ENCODE results near the gene LIMK1.
"Not testable (repeated sequence)": the region's sequence is repeated elsewhere in the genome, so short reads cannot be mapped to it uniquely, and the experiment has no call there.

Gene LIMK1

DNA sequence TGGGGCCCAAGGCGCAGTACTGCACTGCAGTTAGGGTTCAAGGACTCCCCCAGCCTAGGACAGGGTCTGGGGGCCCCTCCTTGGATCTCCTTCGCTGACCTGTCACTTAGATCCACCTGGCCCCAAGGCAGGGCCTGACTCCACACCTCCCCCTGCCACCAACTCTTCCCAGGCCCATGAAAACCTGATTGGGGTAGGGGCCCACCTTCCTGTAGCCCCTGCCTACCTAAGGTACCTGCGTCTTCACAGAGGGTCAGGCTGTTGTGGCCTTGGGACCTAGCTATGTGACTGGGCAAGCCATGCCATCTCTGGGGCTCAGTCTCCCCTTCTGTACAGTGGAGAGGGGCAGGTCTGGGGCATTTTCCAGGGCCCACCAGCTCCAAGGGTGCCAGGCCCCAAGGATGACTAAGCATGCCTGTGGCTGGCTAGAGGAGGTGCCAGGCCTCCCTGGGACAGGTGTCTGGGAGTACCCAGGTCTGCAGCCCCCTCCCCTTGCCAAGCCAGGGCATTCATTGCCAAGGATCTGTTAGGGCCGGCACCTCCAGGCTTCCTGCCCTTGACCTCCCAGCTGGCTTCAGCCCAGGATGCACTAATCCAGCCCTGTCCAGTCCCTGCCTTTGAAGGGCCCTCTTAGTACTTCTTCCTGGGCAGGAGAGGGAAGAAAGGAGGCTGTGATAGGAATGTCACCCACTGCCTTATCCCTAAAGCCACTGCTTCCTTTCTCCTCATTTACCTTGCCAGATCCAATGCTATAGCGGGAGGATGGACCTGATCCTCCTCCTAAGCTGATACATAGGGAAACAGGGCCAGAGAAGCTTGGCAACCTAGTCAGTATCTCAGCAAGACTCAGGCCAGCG is 1.3 kb downstream of the LIMK1 start:
- no peak for DNase-seq

DNA sequence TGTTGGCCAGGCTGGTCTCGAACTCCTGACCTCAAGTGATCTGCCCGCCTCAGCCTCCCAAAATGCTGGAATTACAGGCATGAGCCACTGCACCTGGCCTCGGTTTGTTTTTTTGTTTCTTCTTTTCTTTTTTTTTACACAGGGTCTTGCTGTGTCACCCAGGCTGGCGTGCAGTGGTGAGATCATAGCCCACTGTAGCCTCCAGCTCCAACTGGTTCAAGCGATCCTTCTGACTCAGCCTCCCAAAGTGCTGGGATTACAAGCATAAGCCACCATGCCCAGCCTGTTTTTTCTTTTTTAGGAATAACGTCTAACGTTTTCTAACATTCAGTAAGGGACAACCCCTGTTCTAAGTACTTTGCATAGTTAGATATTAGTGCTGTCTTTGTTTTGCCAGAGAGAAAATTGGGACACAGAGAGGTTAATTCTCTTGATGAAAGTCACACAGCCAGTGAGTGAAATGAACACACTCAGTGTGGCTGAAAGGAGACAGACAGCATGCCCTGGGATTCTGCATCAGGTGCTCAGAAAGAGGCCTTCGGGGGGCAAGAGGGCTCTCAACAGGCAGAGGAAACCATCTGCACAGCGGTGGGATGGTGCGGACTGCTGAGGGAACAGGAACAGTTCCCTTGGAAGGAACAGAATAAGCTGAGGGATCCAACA is 4.3 kb downstream of the LIMK1 start:
- no peak for DNase-seq

DNA sequence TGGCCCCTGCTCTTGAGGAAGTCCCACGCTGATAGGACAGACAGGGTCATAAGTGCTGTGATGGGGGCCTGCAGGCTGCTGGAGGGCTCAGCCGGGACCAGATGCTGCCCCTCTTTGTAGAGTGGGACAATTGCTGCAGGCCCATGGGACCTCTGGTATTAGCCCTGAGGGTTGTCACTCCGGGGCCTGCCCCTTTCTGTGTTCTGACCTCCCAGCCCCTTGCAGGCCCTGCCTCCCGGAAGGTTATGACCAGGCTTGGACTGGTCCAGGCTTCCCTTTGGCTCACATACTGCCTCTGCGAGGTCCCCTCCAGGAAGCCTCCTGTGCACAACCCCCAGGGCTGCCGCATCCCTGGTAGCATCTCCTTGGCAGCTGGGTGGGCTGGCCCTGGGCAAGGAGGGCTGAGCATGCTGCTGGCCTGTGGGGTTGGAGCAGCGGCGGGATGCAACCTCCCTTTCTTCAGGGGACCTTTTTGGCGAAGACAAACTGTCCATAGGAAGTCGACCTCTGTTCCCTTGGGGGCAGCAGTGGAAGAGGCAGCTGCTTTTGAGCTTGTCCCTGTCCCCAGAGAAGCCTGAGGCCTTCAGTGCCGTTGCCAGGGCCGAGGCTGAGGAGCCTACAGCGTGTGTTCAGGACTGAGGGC is 8.8 kb downstream of the LIMK1 start:
- no peak for DNase-seq

DNA sequence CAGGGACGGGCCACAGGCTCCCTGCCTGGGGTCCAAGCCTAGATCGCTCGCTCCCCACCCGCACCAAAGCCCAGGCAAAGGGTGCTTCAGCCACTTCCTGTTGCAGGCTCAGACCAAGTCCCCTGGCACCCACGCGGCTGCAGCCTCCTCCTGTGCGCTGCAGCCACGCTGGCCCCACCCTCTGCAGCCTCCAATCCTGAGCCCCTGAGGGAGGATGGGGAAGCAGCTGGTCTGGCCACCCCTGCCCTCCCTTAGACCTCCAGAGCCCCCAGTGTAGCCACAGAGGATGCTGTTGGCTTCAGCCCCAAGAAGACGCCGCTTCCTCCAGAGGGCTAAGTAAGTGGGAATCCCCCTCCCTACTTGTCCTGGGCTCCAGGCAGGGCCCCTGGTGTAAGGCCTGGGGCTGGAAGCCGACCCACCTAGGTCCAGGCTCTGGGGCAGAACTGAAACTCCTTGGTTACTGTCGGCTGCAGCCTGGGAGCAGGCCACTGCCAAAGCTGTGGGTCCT is 9.4 kb downstream of the LIMK1 start:
- no peak for DNase-seq

DNA sequence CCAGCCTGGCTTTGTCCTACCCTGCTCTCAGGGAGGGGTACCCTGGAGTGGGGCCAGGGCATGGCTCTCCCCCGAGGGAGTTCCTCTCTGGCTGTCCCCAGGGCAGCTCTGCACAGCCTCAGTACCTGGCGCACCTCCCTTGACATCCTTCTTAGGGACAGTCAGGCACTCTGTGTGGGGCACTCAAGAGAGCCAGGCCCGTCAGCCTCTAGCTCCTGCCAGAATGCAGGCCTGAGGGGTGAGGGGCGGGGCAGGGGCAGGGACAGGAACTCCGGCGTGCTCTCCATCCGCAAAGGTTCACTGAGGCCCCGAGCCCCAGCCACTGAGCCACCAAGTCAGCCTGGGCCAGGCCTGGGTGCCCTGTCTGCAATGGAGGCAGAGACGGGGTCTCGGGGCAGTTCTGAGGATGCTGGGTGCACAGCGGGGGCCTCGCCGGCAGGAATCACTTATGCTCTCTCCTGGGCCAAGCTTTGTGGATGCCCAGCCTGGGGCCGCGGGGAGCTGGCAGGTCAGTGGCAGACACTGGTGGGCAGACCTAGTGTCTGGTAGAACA is 10.1 kb downstream of the LIMK1 start:
- no peak for DNase-seq

DNA sequence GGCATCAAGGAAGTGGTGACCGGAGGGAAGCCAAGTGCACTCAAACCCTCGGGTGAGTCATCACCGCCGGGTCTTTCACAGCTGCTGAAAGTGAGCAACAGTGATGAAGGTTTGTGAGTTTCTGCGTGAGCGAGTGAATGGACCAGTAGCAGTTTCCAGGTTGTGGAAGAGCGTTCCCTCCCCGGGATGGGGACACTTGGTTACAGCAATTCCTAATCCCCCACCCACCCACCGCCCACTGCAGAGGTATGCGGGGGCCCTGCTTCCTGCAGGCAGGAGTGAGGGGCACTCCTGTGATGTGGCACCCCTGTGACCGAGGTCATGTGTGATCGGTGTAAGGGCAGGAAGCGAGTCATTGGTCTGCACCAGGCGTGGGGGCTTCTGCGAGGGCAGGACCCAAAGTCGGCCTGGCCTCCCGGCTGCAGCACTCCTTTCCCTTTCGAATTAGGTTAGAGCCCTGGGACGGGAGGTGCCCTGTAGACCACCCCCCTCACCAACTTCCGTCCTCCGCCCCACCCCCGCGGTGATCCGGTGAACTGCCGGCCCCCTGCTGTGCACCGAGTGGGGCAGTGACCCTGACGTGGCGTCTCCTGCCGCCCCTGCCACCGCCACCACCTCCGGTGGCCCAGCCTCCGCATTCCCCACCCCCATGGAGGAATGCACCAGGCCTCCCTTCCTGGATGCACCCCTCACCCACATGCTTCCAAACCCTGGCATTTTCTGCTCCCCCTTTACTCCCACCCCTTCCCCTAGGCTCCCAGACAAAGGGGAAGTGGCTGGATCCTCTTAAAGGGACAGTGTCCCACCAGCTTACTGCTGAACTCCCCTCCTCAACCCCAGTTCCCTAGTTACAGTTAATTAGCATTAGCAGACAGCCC is 10.9 kb downstream of the LIMK1 start:
- peak; percentile 96 for DNase-seq

DNA sequence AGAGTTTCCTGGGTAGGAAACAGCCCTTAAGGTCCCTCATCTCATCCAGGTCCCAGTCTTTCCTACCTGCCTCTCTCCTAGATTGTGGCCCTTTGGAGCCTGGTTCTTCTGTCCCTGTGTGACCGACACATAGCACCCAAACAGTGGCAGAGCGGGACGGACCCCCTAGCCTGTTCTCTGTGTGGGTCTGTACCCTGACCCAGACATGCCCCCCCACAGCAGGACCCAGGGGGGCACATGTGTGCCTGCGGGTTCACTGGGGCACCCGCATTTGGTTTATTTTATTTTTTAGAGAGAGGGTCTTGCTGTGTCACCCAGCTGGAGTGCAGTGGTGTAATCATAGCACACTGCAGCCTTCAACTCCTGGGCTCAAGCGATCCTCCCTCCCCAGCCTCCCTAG is 11.5 kb downstream of the LIMK1 start:
- DNase-seq, result no peak

DNA sequence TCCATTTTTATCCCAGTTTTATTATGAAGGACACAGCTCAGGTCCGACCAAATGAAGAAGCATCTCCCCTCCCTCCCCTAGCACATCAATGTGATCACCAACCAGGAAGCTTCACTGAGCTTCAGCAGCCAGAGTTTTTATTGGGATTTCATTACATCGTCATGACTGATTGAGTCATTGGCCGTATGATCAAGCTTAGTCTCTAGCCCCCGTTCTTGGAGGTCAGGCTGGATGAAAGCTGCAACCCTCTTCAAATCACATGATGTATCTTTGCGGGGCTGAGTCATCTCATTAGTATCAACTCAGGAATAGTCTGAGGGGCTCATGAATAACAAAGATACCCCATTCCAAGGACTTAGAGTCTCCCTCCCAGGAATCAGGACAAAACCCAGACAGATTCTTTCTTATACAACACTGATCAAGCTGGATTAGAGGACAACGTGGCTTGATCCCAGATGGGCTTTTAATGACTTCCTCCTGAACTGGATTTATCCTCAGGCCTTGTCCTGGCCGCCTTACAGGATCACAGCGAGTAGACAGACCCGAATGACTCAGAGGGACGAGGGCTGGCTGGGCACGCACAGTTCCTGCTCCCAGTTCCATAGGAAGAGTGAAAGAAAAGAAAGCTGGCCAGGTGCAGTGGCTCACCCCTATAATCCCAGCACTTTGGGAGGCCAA is 14.5 kb downstream of the LIMK1 start:
- peak; percentile 96 for DNase-seq

DNA sequence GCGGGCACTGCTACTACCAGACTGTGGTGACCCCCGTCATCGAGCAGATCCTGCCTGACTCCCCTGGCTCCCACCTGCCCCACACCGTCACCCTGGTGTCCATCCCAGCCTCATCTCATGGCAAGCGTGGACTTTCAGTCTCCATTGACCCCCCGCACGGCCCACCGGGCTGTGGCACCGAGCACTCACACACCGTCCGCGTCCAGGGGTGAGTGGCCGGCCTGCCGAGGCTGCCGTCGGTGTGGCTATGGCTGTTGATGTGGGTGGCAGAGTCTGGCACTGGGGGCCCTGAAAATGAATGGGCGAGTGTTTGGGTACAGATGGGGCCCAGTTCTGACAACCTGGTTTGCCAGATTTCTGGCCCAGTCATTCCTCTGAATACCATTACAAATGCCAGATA is 15.4 kb downstream of the LIMK1 start:
- DNase-seq, result no peak

DNA sequence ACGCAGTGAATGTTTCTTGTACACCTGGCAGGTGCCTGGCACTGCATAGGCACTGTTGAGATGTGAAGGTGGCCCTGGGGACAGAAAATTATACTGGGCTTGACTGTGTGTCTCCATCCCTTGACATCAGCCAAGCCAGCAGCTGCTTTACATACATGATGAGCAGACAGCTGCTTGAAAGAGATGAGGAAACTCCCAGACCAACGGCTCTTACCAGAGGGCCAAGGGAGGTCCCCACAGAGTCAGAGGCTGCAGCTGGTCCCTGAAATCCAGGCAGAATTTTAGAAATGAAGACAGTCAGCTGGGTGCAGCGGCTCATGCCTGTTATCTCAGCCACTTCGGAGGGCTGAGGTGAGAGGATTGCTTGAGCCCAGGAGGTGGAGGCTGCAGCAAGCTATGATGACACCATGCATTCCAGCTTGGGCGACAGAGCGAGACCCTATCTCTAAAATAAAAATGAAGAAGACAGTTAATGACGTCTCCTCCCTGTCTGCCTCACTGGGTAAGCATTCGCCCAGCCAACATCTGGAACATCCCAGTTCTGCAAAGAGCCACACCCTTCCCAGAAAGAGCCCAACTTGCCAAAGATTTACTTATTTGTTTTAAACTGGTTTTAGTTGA is 17.6 kb downstream of the LIMK1 start:
- no peak for DNase-seq

DNA sequence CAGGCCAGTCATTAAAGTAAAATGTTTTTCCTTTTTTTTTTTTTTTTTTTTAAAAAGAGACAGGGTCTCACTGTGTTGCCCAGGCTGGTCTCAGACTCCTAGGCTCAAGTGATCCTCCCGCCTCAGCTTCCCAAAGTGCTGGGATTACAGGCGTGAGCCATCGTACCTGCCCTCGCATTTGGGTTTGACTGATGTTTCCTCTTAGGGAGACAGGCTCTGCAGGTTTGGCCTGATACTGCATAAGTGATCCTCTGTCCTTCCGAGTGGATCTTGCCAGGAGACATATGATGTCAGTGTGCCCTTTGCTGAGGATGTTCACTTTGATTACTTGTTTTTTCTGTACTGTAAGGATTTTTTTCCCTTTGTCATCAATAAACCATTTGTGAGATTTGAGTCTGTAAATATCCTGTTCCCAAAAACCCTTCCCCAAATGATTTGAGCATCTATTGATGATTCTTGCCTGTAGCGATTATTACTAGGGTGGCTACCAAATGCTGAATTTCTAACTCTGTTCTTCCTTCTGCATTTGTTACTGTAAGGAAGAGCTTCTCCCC is 19.7 kb downstream of the LIMK1 start:
- no peak for DNase-seq

DNA sequence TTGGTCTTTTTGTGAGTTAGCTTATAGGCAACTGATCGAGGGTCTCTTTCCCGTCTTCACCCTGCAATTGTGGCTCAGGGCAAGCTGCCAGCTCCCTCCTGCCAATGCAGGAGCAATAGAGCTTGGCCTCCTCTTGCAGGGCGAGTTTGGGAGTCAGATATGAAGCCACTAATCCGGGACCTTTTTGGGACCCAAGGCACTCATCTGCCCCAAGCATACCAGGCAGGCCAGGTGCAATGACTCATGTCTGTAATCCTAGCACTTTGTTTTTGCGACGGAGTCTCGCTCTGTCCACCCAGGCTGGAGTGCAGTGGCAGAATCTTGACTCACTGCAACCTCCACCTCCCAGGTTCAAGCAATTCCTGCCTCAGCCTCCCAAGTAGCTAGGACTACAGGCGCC is 21.1 kb downstream of the LIMK1 start:
- DNase-seq, result no peak

DNA sequence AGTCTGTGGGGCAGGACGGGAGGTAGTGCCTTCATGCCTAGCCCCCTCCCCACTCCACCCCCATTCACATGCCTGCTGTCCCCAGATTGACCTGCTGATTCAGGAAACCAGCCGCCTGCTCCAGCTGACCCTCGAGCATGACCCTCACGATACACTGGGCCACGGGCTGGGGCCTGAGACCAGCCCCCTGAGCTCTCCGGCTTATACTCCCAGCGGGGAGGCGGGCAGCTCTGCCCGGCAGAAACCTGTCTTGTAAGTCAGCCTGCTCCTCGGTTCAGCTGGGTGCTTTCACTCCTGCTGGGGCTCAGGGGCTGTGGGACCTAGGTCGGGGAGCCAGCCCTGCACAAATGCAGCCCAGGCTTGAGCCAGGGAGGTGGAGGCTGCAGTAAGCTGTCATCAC is 22.4 kb downstream of the LIMK1 start:
- no peak for DNase-seq

DNA sequence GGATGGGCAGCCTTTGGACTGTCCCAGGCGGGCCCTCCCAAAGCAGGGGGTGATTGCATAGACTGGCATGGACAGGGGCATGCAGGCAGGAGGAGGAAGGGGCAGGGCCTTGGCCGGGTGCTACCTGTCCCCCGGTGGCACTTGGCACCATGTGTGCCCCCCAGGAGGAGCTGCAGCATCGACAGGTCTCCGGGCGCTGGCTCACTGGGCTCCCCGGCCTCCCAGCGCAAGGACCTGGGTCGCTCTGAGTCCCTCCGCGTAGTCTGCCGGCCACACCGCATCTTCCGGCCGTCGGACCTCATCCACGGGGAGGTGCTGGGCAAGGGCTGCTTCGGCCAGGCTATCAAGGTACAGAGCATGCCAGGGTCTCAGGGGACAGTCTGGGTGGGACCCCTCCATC is 23.2 kb downstream of the LIMK1 start:
- no peak for DNase-seq

DNA sequence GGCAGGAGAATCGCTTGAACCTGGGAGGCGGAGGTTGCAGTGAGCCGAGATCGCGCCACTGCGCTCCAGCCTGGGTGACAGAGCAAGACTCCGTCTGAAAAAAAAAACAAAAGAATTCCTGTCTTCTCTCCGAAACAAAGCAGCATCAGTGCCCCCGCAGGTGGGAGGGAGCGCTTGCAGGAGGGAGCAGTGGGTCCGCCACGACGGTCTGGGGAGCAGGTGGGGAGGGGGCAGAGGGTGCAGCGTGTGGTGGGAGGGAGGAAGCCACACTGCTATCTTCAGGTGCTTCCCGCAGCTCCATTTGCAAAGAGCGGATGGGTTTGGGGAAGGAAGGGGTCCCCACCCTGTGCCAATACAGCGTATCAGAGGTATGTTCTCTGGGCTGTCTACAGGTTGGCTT is 31.7 kb downstream of the LIMK1 start:
- no peak for DNase-seq

DNA sequence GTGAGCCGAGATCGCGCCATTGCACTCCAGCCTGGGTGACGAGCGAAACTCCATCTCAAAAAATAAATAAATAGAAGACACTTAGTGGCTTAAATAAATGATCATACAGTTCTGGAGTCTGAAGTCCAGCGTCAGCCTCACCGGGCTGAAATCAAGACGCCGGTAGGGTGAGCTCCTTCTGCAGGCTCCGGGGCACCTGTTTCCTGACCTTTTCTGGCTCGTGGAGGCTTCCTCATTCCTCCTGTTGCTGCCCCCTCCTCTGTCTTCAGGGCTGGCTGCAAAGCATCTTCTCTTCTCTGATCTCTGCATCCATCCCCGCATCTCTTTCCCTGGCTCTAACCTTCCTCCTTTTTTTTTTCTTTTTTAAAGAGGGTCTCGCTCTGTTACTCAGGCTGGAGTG is 32.8 kb downstream of the LIMK1 start:
- DNase-seq, result no peak

DNA sequence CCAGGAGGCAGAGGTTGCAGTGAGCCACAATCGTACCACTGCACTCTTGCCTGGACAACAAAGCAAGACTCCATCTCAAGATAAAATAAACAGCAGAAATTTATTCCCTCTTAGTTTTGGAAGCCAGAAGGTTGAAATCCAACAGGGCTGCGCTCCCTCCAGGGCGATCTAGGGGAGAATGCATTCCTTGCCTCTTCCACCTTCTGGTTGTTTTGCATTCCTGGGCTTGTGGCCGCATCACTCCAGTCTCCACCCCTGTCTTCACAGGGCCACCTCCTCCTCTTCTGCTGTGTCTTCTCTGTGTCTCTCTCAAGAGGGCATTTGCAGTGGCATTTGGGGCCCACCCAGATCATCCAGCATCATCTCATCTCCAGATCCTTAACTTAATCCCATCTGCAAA is 36.2 kb downstream of the LIMK1 start:
- no peak for DNase-seq

DNA sequence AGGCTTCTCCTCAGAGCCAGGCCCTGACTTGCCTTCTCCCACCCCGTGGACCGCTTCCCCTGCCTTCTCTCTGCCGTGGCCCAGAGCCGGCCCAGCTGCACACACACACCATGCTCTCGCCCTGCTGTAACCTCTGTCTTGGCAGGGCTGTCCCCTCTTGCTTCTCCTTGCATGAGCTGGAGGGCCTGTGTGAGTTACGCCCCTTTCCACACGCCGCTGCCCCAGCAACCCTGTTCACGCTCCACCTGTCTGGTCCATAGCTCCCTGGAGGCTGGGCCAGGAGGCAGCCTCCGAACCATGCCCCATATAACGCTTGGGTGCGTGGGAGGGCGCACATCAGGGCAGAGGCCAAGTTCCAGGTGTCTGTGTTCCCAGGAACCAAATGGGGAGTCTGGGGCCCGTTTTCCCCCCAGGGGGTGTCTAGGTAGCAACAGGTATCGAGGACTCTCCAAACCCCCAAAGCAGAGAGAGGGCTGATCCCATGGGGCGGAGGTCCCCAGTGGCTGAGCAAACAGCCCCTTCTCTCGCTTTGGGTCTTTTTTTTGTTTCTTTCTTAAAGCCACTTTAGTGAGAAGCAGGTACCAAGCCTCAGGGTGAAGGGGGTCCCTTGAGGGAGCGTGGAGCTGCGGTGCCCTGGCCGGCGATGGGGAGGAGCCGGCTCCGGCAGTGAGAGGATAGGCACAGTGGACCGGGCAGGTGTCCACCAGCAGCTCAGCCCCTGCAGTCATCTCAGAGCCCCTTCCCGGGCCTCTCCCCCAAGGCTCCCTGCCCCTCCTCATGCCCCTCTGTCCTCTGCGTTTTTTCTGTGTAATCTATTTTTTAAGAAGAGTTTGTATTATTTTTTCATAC is 38.0 kb downstream of the LIMK1 start:
- no peak for DNase-seq

DNA sequence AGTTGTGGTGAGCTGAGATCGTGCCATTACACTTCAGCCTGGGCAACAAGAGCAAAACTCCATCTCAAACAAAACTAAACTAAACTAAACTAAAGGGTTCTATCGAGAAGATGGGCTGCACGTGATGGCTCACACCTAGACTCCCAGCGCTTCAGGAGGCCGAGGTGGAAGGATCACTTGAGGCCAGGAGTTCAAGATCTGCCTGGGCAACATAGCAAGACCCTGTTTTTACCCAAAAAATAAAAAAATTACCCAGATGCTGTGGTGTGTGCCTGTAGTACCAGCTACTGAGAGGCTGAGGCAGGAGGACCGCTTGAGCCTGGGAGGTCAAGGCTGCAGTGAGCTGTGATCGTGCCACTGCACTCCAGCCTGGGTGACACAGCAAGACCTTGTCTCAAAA is 40.3 kb downstream of the LIMK1 start:
- not testable (repeated sequence) for DNase-seq

DNA sequence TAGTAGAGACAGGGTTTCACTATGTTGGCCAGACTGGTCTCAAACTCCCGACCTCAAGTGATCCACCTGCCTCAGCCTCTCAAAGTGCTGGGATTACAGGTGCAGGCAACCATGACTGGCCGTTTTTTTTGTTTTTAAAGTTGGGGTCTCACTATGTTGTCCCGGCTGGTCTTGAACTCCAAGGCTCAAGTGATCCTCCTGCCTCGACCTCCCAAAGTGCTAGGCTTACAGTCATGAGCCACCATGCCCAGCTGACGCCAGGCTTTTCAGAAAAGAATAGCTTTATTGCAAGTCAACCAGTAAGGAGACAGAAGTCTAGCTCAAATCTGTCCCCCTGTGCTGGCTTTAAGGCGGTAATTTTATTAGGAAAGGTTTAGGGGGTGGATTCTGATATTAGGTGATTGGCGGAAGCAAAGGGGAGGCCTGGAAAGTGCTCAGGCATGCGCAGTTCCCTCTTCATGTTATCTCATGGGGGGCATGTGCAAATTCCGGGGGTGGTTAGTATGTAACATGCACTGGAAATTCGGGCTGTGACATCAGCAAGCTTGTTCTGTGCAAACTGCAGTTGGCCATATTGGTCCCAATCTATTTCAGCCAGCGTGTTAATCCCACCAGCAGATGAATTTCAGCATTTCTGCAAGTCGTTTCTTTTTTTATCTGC is 42.7 kb downstream of the LIMK1 start:
- no peak for DNase-seq
